CD4-positive, alpha-beta T cell (primary cell): ENCODE results near the gene IQCF6. TPM values are rescaled to one million over a fixed set of nuclear protein-coding genes. Genes with fewer than 3 reads are reported as not detected.

ENCODE experiments used
- ATAC-seq: fragments of 200-7000 bp; cut with Tn5 transposase; one replicate; pipeline ENCODE4 v1.10.0; 2022; ENCODE audit warnings: mild to moderate bottlenecking; ENCODE audit not compliant: poor library complexity
- CTCF ChIA-PET: fragments of 350-600 bp; sonication (Branson Sonifier 250); formaldehyde crosslinking; loops from one replicate; lab custom pipeline; 2021; ENCODE audit warnings: antibody characterized with exemption, inconsistent platforms; lab: Charles Lee
- POLR2A ChIA-PET: fragments of 350-600 bp; sonication (Branson Sonifier 250); formaldehyde crosslinking; loops from one replicate; lab custom pipeline; 2021; ENCODE audit warnings: antibody characterized with exemption, inconsistent platforms; lab: Charles Lee
- DNase-seq, 14 experiments: peaks; one replicate each; pipeline ENCODE4 v3.0.0-alpha.2; 2013 to 2020; ENCODE audit warnings: mixed read lengths in 2 of 14
- H3K27ac ChIP-seq, 2 donors: one replicate each; pipeline versions ENCODE4 v1.5.1 to v1.7.0; 2013; ENCODE audit warnings: low read length in 2 of 2, low read depth in 1 of 2, mild to moderate bottlenecking in 1 of 2
- H3K27me3 ChIP-seq, 2 experiments: 1 replicate in 1 of 2; 2 replicates in 1 of 2; pipeline versions ENCODE4 v1.6.1 to v1.7.0; 2013; ENCODE audit warnings: low read length in 2 of 2, control low read depth in 1 of 2, mild to moderate bottlenecking in 1 of 2, moderate library complexity in 1 of 2; ENCODE audit not compliant: insufficient read depth in 2 of 2, control insufficient read depth in 1 of 2
- H3K36me3 ChIP-seq: one replicate; pipeline ENCODE4 v1.6.1; 2013; ENCODE audit warnings: low read length, control low read depth; ENCODE audit not compliant: insufficient read depth
- H3K4me1 ChIP-seq: one replicate; pipeline ENCODE4 v1.6.1; 2013; ENCODE audit warnings: low read length, control low read depth; ENCODE audit not compliant: insufficient read depth
- H3K4me3 ChIP-seq: one replicate; pipeline ENCODE4 v1.5.1; 2013; ENCODE audit warnings: mild to moderate bottlenecking, low read length, moderate library complexity
- H3K9me3 ChIP-seq, 2 experiments: 1 replicate in 1 of 2; 2 replicates in 1 of 2; pipeline versions ENCODE4 v1.6.1 to v1.7.0; 2013; ENCODE audit warnings: low read length in 2 of 2, mild to moderate bottlenecking in 2 of 2, control low read depth in 1 of 2, moderate library complexity in 1 of 2; ENCODE audit not compliant: control insufficient read depth in 1 of 2, insufficient read depth in 1 of 2
- H3K27ac Mint-ChIP-seq: one replicate; pipeline ENCODE4 v1.8.0; 2020; ENCODE audit warnings: mixed read lengths
- H3K27me3 Mint-ChIP-seq: one replicate; pipeline ENCODE4 v1.8.0; 2021; ENCODE audit warnings: mixed read lengths
- H3K36me3 Mint-ChIP-seq: one replicate; pipeline ENCODE4 v1.8.0; 2021; ENCODE audit warnings: low read depth, mixed read lengths
- H3K4me1 Mint-ChIP-seq: one replicate; pipeline ENCODE4 v1.8.0; 2021; ENCODE audit warnings: low read depth, mixed read lengths
- H3K4me3 Mint-ChIP-seq: one replicate; pipeline ENCODE4 v1.8.0; 2020; ENCODE audit warnings: mild to moderate bottlenecking, mixed read lengths
- H3K9me3 Mint-ChIP-seq: one replicate; pipeline ENCODE4 v1.8.0; 2020; ENCODE audit warnings: mixed read lengths
- intact Hi-C, 2 experiments: fragments of 100-400 bp; cut with DNase I in 1 of 2; cut with micrococcal nuclease in 1 of 2; formaldehyde crosslinking; loops; one replicate each; pipeline versions ENCODE4 v1.15.1 to v1.9.0; 2023 to 2025; cut with DNase I, micrococcal nuclease
- total RNA-seq, 174 experiments: library from RNA in 2 of 174; stranded (reverse) in 2 of 174; gene quantifications; one replicate each; pipeline ENCODE4 v1.2.3 and lab custom pipeline; 2021 to 2026
- TF ChIP-seq, protein P1 (sequence below): fragments of 200-600 bp; IDR thresholded peaks from one replicate; pipeline ENCODE4 v1.8.0; 2022; ENCODE audit warnings: antibody characterized with exemption, mild to moderate bottlenecking

The IQCF6 gene
- total RNA-seq, 2 experiments from 2014 or later = not detected

- CTCF ChIA-PET = no interaction called here
- Histone ChIP-seq H3K27me3 (no peaks in the 10 kb centered on the region), H3K27ac (no peak overlapping the region), H3K4me1 (no peaks in the 10 kb centered on the region), H3K4me3 (no peak overlapping the region), H3K36me3 (no peaks in the 10 kb centered on the region), H3K9me3 (no peaks in the 10 kb centered on the region)
- Mint-ChIP-seq H3K36me3 (no peaks in the 10 kb centered on the region), H3K27me3 (peaks cover 3% of the 10 kb centered on the region), H3K27ac (no peak overlapping the region), H3K4me1 (peaks cover 7% of the 10 kb centered on the region), H3K4me3 (no peak overlapping the region), H3K9me3 (peaks cover 4% of the 10 kb centered on the region)
- no peak for DNase-seq
- TF ChIP-seq, protein P1, sequence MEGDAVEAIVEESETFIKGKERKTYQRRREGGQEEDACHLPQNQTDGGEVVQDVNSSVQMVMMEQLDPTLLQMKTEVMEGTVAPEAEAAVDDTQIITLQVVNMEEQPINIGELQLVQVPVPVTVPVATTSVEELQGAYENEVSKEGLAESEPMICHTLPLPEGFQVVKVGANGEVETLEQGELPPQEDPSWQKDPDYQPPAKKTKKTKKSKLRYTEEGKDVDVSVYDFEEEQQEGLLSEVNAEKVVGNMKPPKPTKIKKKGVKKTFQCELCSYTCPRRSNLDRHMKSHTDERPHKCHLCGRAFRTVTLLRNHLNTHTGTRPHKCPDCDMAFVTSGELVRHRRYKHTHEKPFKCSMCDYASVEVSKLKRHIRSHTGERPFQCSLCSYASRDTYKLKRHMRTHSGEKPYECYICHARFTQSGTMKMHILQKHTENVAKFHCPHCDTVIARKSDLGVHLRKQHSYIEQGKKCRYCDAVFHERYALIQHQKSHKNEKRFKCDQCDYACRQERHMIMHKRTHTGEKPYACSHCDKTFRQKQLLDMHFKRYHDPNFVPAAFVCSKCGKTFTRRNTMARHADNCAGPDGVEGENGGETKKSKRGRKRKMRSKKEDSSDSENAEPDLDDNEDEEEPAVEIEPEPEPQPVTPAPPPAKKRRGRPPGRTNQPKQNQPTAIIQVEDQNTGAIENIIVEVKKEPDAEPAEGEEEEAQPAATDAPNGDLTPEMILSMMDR = no peak
- POLR2A ChIA-PET = no interaction called here
- intact Hi-C loops = no loop called here
- ATAC-seq = no peak
Measured at GRCh38 chr3:51751287-51751686, 27.8 kb downstream of the IQCF6 start.

DNA sequence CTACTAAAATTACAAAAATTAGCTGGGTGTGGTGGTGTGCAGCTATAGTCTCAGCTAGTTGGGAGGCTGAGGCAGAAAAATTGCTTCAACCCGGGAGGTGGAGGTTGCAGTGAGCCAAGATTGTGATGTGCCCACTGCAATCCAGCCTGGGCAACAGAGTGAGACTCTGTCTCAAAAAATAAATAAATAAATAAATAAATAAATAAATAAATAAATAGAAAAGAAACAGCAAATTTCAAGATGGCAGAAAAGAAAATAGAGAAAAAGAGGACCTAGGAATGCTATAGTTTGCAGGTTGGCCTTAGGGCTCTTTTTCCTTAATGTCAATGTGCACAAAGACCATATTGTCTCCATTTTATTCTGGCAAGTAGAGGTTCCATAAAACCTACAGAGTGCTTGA, 28.2 kb downstream of the IQCF6 start:
- no peak for DNase-seq
- Mint-ChIP-seq H3K27ac (no peak overlapping the region), H3K9me3 (peaks cover 2% of the 10 kb centered on the region), H3K36me3 (no peaks in the 10 kb centered on the region), H3K27me3 (no peaks in the 10 kb centered on the region), H3K4me3 (no peak overlapping the region), H3K4me1 (peaks cover 7% of the 10 kb centered on the region)
- ATAC-seq = no peak
- Histone ChIP-seq H3K27ac (no peak overlapping the region), H3K36me3 (no peaks in the 10 kb centered on the region), H3K27me3 (no peaks in the 10 kb centered on the region), H3K4me1 (no peaks in the 10 kb centered on the region), H3K4me3 (no peak overlapping the region), H3K9me3 (no peaks in the 10 kb centered on the region)
- CTCF ChIA-PET = no interaction called here
- TF ChIP-seq, protein P1 = no peak
- intact Hi-C loops = no loop called here
- POLR2A ChIA-PET = no interaction called here

DNA sequence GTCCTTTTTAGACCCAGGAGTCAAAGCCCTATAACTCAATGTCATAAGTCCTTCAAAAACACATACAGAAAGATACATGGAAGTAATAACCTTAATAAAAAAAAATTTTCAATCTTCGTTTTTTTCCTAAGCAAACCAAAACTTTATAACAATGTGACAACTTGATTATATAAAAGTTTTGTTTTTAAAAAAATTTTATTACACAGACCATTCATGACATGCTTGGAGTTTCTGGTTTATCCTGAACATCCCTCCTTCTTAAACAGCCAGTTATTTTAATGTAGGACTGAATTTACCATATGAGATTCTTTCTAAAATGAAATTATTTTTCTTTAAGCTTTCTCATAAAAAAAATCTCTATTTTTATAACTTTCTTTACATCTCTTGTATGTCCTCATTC, 30.7 kb downstream of the IQCF6 start:
- Mint-ChIP-seq H3K36me3 (no peaks in the 10 kb centered on the region), H3K27ac (no peak overlapping the region), H3K4me3 (no peak overlapping the region), H3K27me3 (no peaks in the 10 kb centered on the region), H3K9me3 (no peaks in the 10 kb centered on the region), H3K4me1 (peaks cover 7% of the 10 kb centered on the region)
- ChIA-PET CTCF (interaction anchor here (0.6 kb wide), 1 partner anchor 1990 kb away, joined by 3 read pairs; no protein-coding TSS in a partner anchor), POLR2A (no interaction called here)
- Histone ChIP-seq H3K36me3 (no peaks in the 10 kb centered on the region), H3K4me1 (no peaks in the 10 kb centered on the region), H3K9me3 (no peaks in the 10 kb centered on the region), H3K4me3 (no peak overlapping the region), H3K27me3 (no peaks in the 10 kb centered on the region), H3K27ac (no peak overlapping the region)
- DNase-seq (no peak), ATAC-seq (no peak)
- TF ChIP-seq, protein P1 = no peak
- intact Hi-C loops = no loop called here
